Keratinocyte (primary cell): ENCODE results near the gene NSG1.

Source experiments
- EZH2 ChIP-seq: IDR thresholded peaks from one replicate; pipeline ENCODE4 v1.6.1; 2012; ENCODE audit warnings: inconsistent platforms, mild to moderate bottlenecking, low read length, moderate library complexity
- TF ChIP-seq, protein P1 (sequence below), 3 experiments: IDR thresholded peaks in 1 of 3; conservative IDR thresholded peaks in 1 of 3; optimal IDR thresholded peaks in 1 of 3; 2 replicates in 2 of 3; 3 replicates in 1 of 3; pipeline versions ENCODE3 to v1.5.1; 2011; ENCODE audit warnings: low read length in 3 of 3, mild to moderate bottlenecking in 3 of 3, moderate library complexity in 2 of 3, control low read depth in 1 of 3, inconsistent platforms in 1 of 3; ENCODE audit not compliant: insufficient read depth in 2 of 3; ENCODE audit errors: extremely low read depth in 1 of 3

DNA sequence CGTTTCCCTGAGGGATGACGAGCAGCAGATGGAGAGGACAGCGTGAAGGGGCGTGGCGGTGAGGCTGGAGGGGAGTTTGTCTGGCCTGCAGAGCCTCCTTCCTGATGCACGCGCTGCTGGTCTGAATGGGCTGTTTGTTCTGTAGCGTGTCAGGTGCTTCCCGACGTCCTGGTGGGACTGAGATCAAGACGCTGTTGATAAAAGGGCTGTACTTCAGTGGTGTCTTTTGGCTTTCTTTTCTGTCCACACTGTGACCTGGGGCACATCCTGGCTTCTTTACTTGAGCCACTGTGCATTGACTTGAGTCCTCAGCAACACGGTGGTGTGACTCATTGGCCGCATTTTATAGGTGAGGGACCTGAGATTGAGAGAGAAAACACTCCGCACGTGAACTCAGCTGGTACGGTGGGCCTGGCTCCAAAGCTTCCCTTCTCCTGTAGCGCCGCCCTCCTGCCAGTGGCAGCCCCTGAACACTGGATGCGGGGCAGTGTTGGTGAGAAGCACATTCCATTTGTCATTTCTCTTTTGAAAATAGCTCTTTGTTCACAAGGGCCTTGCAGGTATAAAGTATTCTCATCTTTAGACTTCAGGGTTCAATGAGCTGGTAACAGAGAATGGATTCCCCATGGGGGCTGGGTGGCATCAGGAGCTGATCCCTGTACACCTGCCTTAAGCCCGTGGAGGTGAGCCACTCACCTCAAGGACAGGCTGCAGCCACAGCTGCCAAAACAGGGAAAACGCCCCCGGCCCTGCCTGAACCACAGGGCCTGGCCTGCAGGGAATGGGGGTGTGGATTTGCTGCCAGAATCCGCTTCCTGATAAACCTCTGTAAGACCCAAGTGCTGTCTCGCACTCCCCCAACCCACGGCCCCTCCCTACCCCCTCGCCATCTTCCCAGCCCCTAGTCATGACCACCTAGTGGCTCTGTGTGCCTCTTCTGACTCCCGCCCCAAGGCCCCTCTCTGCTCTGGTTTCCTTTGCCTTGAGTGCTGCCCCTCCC, 29.2 kb downstream of the NSG1 start:
- TF ChIP-seq, protein P1, sequence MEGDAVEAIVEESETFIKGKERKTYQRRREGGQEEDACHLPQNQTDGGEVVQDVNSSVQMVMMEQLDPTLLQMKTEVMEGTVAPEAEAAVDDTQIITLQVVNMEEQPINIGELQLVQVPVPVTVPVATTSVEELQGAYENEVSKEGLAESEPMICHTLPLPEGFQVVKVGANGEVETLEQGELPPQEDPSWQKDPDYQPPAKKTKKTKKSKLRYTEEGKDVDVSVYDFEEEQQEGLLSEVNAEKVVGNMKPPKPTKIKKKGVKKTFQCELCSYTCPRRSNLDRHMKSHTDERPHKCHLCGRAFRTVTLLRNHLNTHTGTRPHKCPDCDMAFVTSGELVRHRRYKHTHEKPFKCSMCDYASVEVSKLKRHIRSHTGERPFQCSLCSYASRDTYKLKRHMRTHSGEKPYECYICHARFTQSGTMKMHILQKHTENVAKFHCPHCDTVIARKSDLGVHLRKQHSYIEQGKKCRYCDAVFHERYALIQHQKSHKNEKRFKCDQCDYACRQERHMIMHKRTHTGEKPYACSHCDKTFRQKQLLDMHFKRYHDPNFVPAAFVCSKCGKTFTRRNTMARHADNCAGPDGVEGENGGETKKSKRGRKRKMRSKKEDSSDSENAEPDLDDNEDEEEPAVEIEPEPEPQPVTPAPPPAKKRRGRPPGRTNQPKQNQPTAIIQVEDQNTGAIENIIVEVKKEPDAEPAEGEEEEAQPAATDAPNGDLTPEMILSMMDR (optimal IDR thresholded peaks at IDR 0.05 in 1 of 3, IDR thresholded peaks at IDR 0.05 in 1 of 3, conservative IDR thresholded peaks at IDR 0.05 in 1 of 3; ENCODE audit: extremely low read depth in 1 of 3, insufficient read depth in 2 of 3, low read length in 3 of 3) = no peak
- no peak for TF ChIP-seq EZH2
